ENCODE results near the gene KLF13.

Gene KLF13

GRCh38 chr15:31326156-31326874 is at the start of gene KLF13:
KLF13 (plus strand) TSS chr15:31326835; CDS start chr15:31327213, 378 bp downstream.
- DNase-seq, result peak; percentile 74

GRCh38 chr15:31277335-31278060 is 49.1 kb upstream of the KLF13 start:
- DNase-seq, result no peak

GRCh38 chr15:31278061-31278445 is 48.6 kb upstream of the KLF13 start:
- DNase-seq, result no peak

GRCh38 chr15:31278544-31279220 is 48.0 kb upstream of the KLF13 start:
- no peak for DNase-seq

GRCh38 chr15:31279221-31280045 is 47.2 kb upstream of the KLF13 start:
- DNase-seq, result peak; percentile 81

- no peak for DNase-seq
Measured at GRCh38 chr15:31280046-31280830, 46.4 kb upstream of the KLF13 start.

- no peak for DNase-seq
Measured at GRCh38 chr15:31280831-31281216, 45.8 kb upstream of the KLF13 start.

- DNase-seq, result no peak
Measured at GRCh38 chr15:31283043-31283442, 43.6 kb upstream of the KLF13 start.

GRCh38 chr15:31285772-31286261 is 40.8 kb upstream of the KLF13 start:
- DNase-seq, result no peak

GRCh38 chr15:31291048-31291578 is 35.5 kb upstream of the KLF13 start:
- DNase-seq, result no peak

- no peak for DNase-seq
Measured at GRCh38 chr15:31292391-31293015, 34.1 kb upstream of the KLF13 start.

- no peak for DNase-seq
Measured at GRCh38 chr15:31293655-31294054, 33.0 kb upstream of the KLF13 start.

- DNase-seq, result no peak
Measured at GRCh38 chr15:31294067-31294466, 32.6 kb upstream of the KLF13 start.

GRCh38 chr15:31295658-31296057 is 31.0 kb upstream of the KLF13 start:
- no peak for DNase-seq

- no peak for DNase-seq
Measured at GRCh38 chr15:31296219-31296645, 30.4 kb upstream of the KLF13 start.

GRCh38 chr15:31296646-31297574 is 29.7 kb upstream of the KLF13 start:
- DNase-seq, result no peak

- DNase-seq, result no peak
Measured at GRCh38 chr15:31297575-31298456, 28.8 kb upstream of the KLF13 start.

GRCh38 chr15:31298707-31299172 is 27.9 kb upstream of the KLF13 start:
- no peak for DNase-seq

- no peak for DNase-seq
Measured at GRCh38 chr15:31300208-31300661, 26.4 kb upstream of the KLF13 start.

All from NCI-H1694 treated with DMSO at 0.1 percent for 48 hours (cell line).